ENCODE measurements around the gene PTPN3. TPM values are rescaled to one million over a fixed set of nuclear protein-coding genes. Genes with fewer than 3 reads are reported as not detected.

PTPN3 gene
- total RNA-seq, 1 experiment from 2014 or later, result 10.3 TPM

- DNase-seq (ENCODE audit: low spot score), result no peak
Measured at GRCh38 chr9:109477258-109478050, 20.7 kb downstream of the PTPN3 start.

GRCh38 chr9:109476642-109477257 is 21.4 kb downstream of the PTPN3 start:
- no peak for DNase-seq (ENCODE audit: low spot score)

DNA sequence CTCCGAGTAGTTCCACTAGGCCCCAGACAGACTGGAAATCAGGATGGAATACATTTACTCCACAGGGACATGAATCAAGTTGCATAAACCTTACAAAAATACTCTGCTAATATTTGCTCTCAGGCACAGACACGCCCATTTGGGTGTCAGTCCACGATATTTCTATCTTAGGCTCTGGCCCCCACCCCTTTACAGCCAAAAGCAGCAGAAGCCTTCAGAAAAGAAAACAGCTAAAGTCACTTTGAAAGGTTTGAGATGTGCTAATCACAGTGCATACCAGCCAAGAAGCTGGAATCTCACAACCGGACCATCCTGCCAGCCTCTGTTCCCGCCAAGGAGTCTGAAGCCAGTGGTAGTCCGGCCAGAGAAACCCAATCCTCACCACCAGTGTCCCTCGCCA is 22.6 kb downstream of the PTPN3 start:
- no peak for DNase-seq (ENCODE audit: low spot score)

DNA sequence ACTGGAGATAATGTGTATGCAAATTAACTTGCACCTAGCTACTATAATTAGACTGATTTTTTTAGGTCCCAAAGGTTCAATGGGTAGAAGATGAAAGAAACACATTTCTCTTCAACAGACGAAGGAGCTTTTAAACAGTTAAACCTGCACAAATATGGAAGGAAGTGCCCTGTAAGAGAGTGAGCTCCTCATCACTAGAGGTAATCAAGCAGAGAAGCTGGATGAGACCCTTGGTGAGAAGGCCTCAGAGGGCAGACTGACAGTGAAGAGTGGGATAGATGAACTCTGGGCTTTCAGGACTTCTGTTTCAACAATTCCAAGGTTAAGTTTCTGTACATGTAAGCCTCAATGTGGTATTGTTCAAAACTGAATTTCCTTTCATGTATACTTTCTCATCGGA is 23.2 kb downstream of the PTPN3 start:
- no peak for DNase-seq (ENCODE audit: low spot score)

- DNase-seq (ENCODE audit: low spot score), result no peak
Measured at GRCh38 chr9:109474170-109474569, 23.9 kb downstream of the PTPN3 start.

GRCh38 chr9:109473329-109473728 is 24.8 kb downstream of the PTPN3 start:
- DNase-seq (ENCODE audit: low spot score), result no peak

- DNase-seq (ENCODE audit: low spot score), result no peak
Measured at GRCh38 chr9:109471475-109472393, 26.4 kb downstream of the PTPN3 start.

GRCh38 chr9:109469646-109470358 is 28.3 kb downstream of the PTPN3 start:
- DNase-seq (ENCODE audit: low spot score), result peak; percentile 89

GRCh38 chr9:109468927-109469326 is 29.2 kb downstream of the PTPN3 start:
- no peak for DNase-seq (ENCODE audit: low spot score)

- no peak for DNase-seq (ENCODE audit: low spot score)
Measured at GRCh38 chr9:109467936-109468335, 30.2 kb downstream of the PTPN3 start.

DNA sequence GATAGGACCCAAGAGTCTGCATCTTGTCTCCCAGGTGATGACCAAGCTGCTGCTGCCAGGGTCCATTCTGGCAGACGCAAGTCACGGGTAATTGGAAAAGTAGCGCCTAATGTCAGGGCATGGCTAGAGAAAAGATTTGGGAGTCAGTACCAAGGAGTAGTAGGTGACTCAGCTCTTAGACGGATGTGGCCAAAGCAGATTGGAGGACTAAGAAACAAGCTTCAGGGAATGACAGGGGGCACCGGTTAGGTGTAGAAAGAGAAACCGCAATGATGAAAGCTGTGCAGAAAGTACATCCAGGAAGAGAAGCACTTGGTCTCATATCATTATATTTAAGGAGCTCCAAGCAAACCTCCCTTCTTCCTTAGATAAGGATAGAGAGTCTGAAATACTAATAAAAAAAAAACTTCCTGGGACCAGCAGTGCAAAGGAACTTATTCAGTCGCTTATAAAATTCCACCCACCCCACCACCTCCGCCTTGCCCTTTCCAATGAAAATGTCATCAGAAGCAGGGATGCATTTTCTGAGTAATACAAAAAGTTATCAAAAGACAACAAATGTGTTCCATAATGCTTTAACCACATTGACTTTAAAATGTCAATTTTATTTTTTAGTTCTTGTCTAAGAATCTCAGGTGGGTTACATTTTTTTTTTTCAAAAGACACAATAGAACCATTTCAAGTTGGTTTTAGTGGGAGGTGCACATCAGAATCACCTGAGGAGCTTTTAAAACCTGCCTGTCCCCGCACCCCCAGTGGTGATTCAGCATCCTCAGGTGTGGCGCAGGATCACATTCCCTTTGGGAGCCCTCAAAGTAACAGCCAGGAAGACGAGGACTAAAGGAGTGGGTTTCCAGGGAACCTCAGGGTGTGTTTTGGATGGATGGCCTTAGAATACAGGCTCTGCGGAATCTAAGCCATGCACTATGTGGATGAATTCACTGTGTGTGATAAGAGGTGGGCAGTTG is 31.2 kb downstream of the PTPN3 start:
- DNase-seq (ENCODE audit: low spot score), result peak; percentile 82

- DNase-seq (ENCODE audit: low spot score), result no peak
Measured at GRCh38 chr9:109463924-109464625, 34.0 kb downstream of the PTPN3 start.

DNA sequence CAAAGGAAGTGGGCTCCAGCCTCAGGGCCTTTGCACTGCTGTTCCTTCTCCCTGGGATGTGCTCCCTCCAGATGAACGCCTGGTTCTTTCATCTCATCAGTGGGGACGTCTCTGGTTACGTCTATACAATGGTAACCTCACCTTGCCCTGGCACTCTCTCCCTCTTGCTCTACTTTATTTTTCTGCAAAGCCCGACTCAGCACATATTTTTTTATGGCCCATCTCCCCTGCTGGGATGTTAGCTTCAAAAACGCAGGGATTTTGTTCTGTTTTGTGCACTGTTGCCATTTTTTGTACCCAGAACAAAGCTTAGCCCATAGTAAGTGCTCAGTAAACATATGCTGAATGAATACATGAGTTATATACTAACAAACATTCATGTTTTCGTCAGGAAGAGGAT is 37.5 kb downstream of the PTPN3 start:
- no peak for DNase-seq (ENCODE audit: low spot score)

DNA sequence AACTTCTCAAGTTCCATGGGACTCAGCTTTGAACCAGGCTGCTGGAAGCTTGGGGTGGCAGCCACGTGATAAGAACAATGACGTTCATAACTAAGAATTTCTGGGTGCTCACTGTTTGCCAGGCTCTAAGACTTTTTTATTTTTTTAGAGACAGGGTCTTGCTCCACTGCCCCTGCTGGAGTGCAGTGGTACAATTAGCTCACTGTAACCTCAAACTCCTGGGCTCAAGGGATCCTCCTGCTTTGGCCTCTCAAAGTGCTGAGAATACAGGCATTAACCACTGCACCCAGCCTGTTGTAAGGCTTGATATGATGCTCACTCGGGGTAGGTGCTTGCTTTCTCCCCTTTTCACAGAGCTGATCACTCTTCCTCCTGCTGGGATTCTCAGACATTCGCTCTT is 38.7 kb downstream of the PTPN3 start:
- no peak for DNase-seq (ENCODE audit: low spot score)

- no peak for DNase-seq (ENCODE audit: low spot score)
Measured at GRCh38 chr9:109458453-109459211, 39.5 kb downstream of the PTPN3 start.

GRCh38 chr9:109456811-109457210 is 41.3 kb downstream of the PTPN3 start:
- no peak for DNase-seq (ENCODE audit: low spot score)

DNA sequence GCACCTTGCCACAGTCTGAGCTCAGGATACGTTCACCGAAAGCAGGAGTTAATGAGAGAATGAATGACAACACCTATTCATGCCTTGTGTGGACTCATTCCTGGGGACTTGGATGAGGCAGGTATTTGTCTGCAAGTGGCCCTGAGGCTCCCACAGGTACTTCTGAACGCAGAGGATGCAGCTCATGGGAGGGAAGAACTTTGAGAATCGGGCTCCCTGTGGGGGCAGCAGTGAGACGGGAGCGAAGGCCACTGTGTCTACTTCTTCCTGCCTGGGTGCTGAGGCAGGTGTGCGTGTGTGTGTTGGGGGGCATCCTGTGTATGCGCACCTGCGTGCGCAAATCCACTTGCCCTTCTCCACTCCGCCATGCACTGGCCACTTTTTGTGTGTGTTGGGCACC is 42.2 kb downstream of the PTPN3 start:
- no peak for DNase-seq (ENCODE audit: low spot score)

GRCh38 chr9:109455391-109455790 is 42.7 kb downstream of the PTPN3 start:
- DNase-seq (ENCODE audit: low spot score), result no peak

- no peak for DNase-seq (ENCODE audit: low spot score)
Measured at GRCh38 chr9:109454601-109455155, 43.4 kb downstream of the PTPN3 start.

Data from A172 (cell line).